Ureter (tissue), 1 donor: Measurements from ENCODE around the gene TSPAN33. TPM values are rescaled to one million over a fixed set of nuclear protein-coding genes. Genes with fewer than 3 reads are reported as not detected.

Experiments used
- DNase-seq: peaks from one replicate; pipeline ENCODE4 v3.0.0-alpha.2; 2020; ENCODE audit warnings: low spot score
- total RNA-seq: library from RNA; stranded (reverse); gene quantifications from one replicate; pipeline ENCODE4 v1.2.4, GENCODE V29; 2023
- donor health status: DM: yes; HTN: yes; CAD: no.

TSPAN33 gene
- total RNA-seq, 1 donor from 2014 or later, result 11.1 TPM

DNA sequence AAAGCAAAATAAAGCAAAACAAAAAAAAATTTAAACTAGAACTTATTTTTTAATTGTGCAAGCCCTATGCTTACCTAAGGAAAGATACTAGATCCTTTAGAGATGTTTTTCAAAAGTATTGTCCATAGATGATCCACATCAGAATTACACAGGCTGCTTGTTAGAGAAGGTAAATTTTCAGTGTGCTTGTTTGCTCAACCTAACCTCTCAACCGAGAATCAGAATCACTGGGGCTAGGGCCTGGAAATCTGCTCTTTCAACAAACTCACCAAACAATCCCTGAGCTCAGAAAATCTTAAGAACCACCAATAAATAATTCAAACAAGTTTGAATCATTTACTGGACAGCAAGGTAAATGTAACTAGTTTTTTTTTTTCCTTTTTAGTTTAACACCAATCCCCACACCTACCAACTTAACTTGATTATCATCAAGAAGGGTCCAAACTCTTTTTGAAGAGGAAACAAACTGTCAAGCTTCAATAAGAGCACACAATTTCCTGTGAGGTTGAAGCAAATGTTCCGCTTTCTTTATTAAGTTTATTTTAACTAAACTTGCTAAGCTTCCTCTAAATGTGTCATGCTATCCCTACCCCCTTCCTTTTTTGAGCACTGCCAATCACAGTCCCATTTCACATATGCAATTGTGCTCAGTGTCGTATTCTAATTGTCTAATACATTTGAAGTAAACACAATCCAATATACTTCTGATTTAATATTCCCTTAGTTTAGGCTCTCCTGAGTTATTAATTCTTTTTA, 7.4 kb upstream of the TSPAN33 start:
- no peak for DNase-seq

DNA sequence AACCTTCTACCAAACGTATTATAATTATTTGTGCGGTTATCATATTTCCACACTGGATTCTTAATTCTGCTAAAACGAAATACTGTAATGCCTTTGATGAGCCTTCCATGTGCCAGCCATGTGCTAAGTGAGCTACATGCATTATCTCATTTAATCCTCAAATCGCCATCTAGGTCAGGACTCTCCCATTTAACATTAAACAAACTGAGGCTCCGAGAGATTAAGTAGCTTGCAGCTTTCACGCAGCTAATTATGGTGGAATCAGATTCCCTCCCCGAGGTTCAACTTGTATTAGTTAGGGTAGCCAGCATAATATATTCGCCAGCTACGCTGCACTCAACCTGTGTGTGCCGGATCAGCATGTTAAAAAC, 798 bp upstream of the TSPAN33 start:
- no peak for DNase-seq

- no peak for DNase-seq
These were observed 544 bp downstream of the TSPAN33 start for GRCh38 chr7:129144834-129145668.

DNA sequence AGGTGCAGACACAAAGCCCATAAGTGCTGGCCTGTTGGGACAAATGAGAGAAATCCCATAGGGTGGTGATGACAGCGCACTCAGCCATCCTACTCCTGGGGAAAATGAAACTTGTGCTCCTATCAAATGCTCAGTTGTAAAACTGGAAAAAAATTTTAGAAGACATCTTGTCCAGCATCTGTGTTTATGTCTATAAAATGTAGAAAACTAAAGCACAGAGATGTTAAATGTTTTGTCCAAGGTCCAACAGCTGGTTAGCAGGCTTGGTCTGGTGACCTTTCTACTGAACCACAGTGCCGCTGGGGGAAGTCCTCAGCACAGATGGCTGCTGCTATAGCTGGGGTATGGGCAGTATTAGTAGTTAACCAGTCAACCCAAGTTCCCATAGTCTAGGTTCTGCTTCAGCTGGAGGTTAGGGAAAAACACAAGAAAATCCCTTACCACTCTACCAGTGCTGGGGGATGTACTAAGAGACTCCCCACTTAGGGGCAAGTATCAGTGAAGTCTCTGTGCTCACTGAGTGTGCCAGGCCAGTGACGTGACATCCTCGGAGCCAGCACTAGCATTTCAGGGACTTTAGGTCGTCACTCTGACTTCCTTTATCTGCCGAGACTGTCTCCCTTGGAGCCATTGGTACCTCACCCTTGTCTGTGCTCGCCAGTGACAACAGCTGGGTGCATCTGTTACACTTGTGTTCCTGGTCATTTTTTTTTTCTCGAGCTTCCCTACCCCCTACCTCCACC, 1.9 kb downstream of the TSPAN33 start:
- no peak for DNase-seq

GRCh38 chr7:129147731-129148130, 3.2 kb downstream of the TSPAN33 start:
- no peak for DNase-seq

- DNase-seq, result no peak
These were observed 5.0 kb downstream of the TSPAN33 start for GRCh38 chr7:129149511-129149910.

DNA sequence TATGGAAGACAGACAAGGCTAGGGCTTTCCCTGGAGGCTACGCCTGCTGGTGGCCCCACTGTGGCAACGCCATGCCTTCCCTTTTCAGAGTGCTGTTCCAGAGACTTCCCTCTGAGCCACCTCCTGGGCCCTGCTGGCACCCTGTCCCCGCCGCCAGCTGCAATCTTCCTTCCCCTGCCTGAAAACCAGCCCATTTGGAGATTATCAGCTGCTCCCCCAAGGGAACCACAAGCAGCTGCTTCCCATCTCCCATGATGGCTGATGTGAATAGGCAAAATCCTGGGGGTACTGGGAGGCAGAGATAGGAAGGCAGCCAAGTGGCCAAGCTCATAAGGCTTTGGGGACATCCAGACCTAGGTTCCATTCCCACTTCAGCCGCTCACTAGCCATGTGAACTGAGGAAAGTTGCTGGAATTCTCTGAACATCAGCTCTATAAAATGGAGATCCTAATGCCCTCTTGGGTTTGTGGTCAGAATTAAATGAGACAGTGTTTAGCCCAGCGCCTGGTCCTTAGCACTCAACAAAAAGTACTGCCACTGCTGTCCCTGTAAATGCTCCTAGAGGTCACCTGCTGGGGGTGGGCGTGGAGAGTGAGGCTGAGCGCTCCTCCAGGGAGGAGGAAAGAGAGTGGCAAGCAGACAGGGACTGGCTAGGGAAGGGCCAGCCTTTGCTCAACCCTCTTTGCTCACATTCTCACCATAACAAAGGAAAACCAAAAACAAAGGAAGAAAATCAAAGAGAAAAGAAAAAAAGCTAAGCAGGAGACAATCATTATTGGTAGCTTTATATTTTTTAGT, 5.9 kb downstream of the TSPAN33 start:
- no peak for DNase-seq

GRCh38 chr7:129157651-129158050, 13.1 kb downstream of the TSPAN33 start:
- no peak for DNase-seq

DNA sequence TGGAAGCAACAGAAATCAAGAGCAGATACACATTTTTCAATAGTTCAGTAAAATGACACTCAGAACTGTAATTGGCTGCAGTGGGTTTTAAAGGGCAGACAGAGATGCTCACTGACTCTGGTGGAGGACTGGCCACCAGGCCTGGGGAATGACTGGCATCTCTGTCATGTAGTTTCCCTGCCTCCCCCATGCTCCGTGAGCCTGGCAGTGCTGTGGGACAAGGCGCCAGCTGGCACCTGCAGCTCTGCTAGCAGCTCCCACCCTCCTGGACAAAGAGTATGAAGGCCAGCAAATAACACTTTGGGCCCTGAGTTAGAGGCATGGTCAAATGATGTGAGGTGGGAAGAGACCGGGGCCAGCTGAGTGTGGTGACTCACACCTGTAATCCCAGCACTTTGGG, 15.0 kb downstream of the TSPAN33 start:
- no peak for DNase-seq

DNA sequence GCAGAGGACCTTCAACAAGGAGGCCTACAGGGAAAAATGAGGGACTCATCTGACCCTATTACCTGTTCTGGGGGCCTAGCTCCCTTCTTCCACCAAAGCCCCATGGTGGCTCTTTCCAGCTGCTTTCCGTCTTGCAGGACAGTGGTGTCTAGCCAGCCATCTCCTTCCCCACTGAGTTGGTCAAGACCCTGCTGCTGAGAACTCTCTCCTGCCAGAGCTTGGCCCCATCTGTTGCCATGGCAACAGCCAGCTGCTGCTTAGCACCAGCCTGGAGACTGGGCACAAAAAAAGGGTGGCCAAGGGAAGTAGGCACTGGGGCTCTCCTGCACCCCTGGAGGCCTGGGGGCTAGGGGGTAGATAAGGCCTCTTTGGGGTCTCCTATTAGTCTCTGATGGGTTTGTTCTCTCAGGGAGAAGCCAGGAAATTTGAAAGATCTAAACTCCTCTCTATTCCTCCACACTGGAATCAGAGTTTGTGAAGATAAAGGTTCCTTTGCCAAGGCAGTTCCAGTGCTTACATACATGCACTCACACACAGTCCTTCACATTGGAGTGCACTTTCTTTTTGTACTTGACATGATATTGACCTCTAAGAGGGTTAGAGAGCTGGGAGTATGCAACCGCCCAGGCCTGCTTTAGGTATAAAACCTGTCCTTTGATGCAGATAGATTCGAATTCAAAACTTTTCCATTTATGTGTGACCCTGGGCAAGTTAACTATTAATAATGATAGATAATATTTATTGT, 15.8 kb downstream of the TSPAN33 start:
- DNase-seq, result no peak

GRCh38 chr7:129161524-129162225, 17.2 kb downstream of the TSPAN33 start:
- no peak for DNase-seq

- DNase-seq, result no peak
These were observed 18.2 kb downstream of the TSPAN33 start for GRCh38 chr7:129162732-129163131.

DNA sequence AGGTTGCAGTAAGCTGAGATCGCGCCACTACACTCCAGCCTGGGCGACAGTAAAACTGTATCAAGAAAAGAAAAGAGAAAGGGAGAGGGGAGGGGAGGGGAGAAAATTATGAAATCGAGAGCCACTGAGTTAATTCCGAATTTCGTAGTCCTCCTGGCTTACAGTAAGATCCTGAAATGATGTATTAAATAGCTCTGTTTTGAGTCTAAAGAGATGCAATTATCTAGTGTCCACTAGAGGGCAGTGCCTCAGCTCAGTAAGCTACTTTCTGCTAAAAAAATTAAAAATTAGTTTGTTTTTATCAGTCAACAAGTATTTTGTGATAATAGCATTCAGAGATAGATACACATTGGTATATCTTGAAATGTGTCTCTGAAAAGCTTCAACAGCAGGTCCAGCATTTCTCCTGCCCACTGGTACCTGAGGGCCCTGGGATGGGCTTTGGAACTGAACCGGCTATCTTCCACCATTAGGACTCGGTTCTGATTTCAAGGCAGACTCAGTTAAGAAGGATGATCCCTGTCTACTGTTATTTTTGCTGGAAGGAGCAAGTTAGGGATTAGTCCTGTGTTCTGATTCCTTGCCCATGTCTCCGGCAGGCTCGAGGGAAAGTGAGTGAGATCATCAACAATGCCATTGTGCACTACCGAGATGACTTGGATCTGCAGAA, 19.5 kb downstream of the TSPAN33 start:
- no peak for DNase-seq

- no peak for DNase-seq
These were observed 22.2 kb downstream of the TSPAN33 start for GRCh38 chr7:129166745-129167144.

GRCh38 chr7:129167817-129168216, 23.3 kb downstream of the TSPAN33 start:
- no peak for DNase-seq

DNA sequence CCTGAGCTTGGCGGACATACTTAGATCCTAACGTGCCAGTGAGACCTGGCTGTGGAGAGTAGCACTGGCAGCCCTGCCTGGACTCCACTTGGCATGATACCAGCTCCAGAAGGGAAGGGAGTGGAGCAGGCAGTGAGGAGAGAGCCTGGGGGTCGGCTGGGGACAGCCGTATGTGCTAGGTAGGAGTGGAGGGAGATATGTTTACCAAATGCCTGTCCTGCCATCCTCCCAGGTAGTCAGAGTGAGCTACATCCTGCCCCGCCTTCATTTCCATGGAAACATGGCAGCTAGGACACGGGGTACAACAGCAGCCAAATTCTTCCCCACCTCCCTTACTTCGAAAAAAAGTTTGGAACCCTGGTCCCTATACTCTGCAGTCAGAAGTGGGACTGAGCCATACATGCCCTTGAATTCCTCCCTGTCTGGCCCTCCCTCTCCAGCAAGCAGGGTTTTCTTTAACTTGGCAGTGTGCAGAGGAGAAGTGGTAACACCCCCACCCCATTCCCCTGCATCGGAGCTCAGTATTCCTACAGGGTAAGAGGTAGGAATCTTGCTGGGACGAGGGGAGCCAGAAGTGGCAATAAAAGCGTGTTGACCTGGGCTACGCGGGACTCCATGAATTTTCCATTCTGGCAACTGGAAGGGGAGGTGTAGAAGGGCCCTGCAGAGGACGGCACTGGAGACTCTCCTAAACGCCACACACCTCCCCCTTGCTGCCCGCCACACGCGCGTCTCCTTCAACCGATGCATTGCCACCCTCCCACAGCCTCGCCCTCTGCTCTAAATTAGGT, 23.9 kb downstream of the TSPAN33 start:
- DNase-seq, result no peak

DNA sequence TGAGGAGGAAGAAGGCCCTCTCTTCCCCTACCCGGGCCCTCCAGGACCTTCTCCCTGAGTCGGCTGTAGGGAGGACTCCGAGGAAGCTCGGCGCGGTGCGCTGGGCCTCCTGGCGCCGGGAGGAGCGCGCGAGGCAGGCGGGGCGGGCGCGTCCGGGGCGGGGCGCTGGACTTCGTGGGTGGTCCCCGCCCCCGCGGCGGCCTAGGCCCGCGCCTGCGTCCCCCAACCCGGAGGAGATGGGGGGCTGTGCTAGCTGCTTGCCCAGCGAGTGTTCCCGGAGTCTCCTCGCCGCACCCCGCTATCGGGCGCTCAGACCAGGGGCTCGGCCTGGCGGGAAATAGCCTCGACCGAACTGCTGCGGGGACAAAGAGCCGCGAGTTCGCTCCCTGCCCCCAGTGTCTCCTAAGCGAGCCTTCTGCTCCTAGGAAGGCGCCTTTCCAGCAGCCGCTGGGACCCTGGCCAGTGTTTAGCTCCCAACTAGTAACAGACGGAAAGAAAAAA, 24.7 kb downstream of the TSPAN33 start:
- no peak for DNase-seq

DNA sequence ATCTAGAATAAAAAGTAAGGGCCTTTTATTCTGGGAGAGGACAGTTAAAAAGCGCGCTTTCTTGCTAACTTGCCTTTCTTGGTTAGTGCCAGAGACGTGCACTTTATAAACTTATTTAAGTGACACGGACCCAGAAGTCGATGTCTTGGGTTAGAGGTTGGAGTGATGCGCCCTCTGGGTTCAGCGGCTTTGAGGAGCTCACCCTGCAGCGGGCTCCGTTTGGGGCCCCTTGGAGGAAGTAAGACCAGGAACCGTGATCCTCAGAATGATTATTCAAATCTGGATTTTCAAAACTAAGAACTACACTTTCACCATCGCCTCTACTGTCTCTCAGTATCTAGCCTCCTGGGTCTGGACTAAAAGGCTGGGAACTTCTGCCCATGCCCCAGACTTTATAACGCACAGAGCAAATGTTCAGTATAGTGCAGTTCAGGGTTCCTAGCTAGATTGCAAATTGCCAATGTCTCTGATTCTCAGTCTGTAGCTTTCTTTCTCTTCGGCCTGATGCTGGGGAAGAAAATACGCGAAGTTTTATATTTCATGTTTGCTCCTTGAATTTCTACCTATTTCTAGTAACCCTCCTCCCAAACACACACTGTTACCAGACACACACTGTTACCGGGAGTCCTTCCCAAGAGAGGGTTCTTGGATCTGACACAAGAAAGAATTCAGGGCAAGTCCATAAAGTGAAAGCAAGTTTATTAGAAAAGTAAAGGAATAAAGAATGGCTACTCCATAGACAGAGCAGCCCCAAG, 25.4 kb downstream of the TSPAN33 start:
- DNase-seq, result no peak
